ENCODE results near the gene SUPT5H.

SUPT5H gene

DNA sequence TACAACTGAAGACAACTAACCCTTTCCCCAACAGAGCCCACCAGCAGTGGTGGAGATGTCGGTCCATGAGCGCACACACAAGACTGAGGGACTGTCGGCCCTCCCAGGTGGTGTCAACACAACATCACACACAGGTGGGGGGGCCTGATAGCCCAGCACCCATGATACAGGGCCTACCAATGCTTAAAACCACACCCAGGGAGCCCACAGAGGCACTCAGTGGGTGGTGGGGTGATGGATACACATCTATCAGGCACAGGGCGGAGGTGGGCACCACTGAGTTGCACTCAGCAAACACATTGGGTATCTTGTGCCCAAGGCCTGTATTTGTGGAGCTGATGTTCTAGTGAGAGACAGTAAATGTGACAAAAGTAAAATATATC is 45.7 kb upstream of the SUPT5H start:
- Histone ChIP-seq H3F3A (ENCODE audit: insufficient read depth, low read length) (peaks cover 61% of the 10 kb centered on the region), H3K27ac (ENCODE audit: low read length) (no peak overlapping the region; the same call in 1 of the 2 replicates), H3K9me3 (replicated peaks; ENCODE audit: insufficient read depth, low read length) (no peaks in the 10 kb centered on the region), H3K79me2 (ENCODE audit: low read length) (peaks cover 14% of the 10 kb centered on the region; the same call in 1 of the 2 replicates), H3K4me1 (ENCODE audit: low read length) (peaks cover 47% of the 10 kb centered on the region), H3K9me2 (replicated peaks; ENCODE audit: insufficient read depth, low read length) (no peaks in the 10 kb centered on the region), H3K4me2 (ENCODE audit: low read depth, low read length) (no peak overlapping the region), H3K27me3 (replicated peaks; ENCODE audit: insufficient read depth, low read length) (no peaks in the 10 kb centered on the region), H2AFZ (ENCODE audit: low read length) (no peak overlapping the region), H3K36me3 (replicated peaks; ENCODE audit: insufficient read depth, low read length) (no peaks in the 10 kb centered on the region), H3K4me3 (ENCODE audit: low read length) (no peak overlapping the region), H4K20me1 (ENCODE audit: insufficient read depth, low read length) (no peaks in the 10 kb centered on the region), H3K9ac (ENCODE audit: low read length) (no peak overlapping the region)
- no peak for DNase-seq
- TF ChIP-seq, protein P1, sequence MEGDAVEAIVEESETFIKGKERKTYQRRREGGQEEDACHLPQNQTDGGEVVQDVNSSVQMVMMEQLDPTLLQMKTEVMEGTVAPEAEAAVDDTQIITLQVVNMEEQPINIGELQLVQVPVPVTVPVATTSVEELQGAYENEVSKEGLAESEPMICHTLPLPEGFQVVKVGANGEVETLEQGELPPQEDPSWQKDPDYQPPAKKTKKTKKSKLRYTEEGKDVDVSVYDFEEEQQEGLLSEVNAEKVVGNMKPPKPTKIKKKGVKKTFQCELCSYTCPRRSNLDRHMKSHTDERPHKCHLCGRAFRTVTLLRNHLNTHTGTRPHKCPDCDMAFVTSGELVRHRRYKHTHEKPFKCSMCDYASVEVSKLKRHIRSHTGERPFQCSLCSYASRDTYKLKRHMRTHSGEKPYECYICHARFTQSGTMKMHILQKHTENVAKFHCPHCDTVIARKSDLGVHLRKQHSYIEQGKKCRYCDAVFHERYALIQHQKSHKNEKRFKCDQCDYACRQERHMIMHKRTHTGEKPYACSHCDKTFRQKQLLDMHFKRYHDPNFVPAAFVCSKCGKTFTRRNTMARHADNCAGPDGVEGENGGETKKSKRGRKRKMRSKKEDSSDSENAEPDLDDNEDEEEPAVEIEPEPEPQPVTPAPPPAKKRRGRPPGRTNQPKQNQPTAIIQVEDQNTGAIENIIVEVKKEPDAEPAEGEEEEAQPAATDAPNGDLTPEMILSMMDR (IDR thresholded peaks at IDR 0.05; ENCODE audit: low read length), result no peak
- TF ChIP-seq EZH2 (optimal IDR thresholded peaks at IDR 0.05; ENCODE audit: low read depth, low read length), result no peak

DNA sequence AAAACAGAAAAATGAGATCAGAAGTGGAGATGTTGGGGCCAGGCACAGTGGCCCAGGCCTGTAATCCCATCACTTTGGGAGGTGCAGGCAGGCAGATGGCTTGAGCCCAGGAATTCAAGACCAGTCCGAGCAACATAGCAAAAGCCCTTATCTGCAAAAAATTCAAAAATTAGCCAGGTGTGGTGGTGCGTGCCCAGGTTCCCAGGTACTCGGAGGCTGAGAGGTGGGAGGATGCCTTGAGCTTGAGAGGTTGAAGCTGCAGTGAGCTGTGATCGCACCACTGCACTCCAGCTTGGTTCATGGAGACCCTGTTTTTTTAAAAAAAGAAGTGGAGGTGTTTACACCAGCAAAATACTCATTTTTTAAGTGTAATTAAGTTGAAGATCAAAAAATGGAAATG is 45.3 kb upstream of the SUPT5H start:
- no peak overlapping the region for H3K4me2 ChIP-seq (ENCODE audit: low read depth, low read length)
- no peaks in the 10 kb centered on the region for H3K27me3 ChIP-seq (replicated peaks; ENCODE audit: insufficient read depth, low read length)
- no peak overlapping the region for H3K4me3 ChIP-seq (ENCODE audit: low read length)
- H3K4me1 ChIP-seq (ENCODE audit: low read length), result peaks cover 49% of the 10 kb centered on the region
- TF ChIP-seq, protein P1 (IDR thresholded peaks at IDR 0.05; ENCODE audit: low read length), result no peak
- TF ChIP-seq EZH2 (optimal IDR thresholded peaks at IDR 0.05; ENCODE audit: low read depth, low read length) (no peak), EZH2phosphoT487 (IDR thresholded peaks at IDR 0.05; ENCODE audit: low read length) (no peak)
- H3F3A ChIP-seq (ENCODE audit: insufficient read depth, low read length), result peaks cover 65% of the 10 kb centered on the region
- no peaks in the 10 kb centered on the region for H3K36me3 ChIP-seq (replicated peaks; ENCODE audit: insufficient read depth, low read length)
- H3K79me2 ChIP-seq (ENCODE audit: low read length), result peaks cover 11% of the 10 kb centered on the region; the same call in 1 of the 2 replicates
- H3K9me3 ChIP-seq (replicated peaks; ENCODE audit: insufficient read depth, low read length), result no peaks in the 10 kb centered on the region
- no peak overlapping the region for H3K9ac ChIP-seq (ENCODE audit: low read length)
- H3K27ac ChIP-seq (ENCODE audit: low read length), result no peak overlapping the region; the same call in 1 of the 2 replicates
- H3K9me2 ChIP-seq (replicated peaks; ENCODE audit: insufficient read depth, low read length), result no peaks in the 10 kb centered on the region
- no peak for DNase-seq
- no peak overlapping the region for H2AFZ ChIP-seq (ENCODE audit: low read length)
- H4K20me1 ChIP-seq (ENCODE audit: insufficient read depth, low read length), result no peaks in the 10 kb centered on the region

DNA sequence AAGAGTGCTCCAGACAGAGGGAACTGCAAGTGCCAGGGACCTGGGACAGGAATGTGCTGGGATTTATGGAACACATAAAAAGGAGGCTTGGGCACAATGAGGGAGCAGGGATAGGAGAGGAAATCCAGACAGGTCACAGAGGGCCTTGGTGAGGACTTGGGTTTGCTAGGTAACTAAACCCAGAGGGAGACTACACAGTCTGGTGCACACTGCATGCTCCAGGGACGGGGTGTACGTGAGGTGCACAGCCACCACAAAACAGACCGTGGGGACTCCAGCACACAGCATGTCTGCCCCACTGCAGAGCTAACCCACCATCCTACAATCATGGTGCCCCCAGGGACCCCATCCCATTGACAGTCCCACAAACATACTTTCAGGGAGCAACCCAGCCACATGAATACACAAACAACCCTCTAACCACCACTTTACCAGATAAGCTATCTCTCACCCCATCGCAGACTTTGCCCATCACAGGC is 44.3 kb upstream of the SUPT5H start:
- peaks cover 76% of the 10 kb centered on the region for H3F3A ChIP-seq (ENCODE audit: insufficient read depth, low read length)
- no peaks in the 10 kb centered on the region for H3K9me3 ChIP-seq (replicated peaks; ENCODE audit: insufficient read depth, low read length)
- peak overlapping the region; percentile 100 for H3K9ac ChIP-seq (ENCODE audit: low read length)
- H3K4me1 ChIP-seq (ENCODE audit: low read length), result peaks cover 54% of the 10 kb centered on the region
- H3K9me2 ChIP-seq (replicated peaks; ENCODE audit: insufficient read depth, low read length), result no peaks in the 10 kb centered on the region
- H3K27ac ChIP-seq (ENCODE audit: low read length), result peak overlapping the region; percentile 100
- H3K4me3 ChIP-seq (ENCODE audit: low read length), result no peak overlapping the region
- TF ChIP-seq EZH2 (optimal IDR thresholded peaks at IDR 0.05; ENCODE audit: low read depth, low read length) (no peak), EZH2phosphoT487 (IDR thresholded peaks at IDR 0.05; ENCODE audit: low read length) (no peak)
- TF ChIP-seq, protein P1 (IDR thresholded peaks at IDR 0.05; ENCODE audit: low read length), result no peak
- 0 out of 2 replicates have a peak, but pooled peaks cover 8% of the 10 kb centered on the region for H3K79me2 ChIP-seq (ENCODE audit: low read length)
- H4K20me1 ChIP-seq (ENCODE audit: insufficient read depth, low read length), result no peaks in the 10 kb centered on the region
- H3K36me3 ChIP-seq (replicated peaks; ENCODE audit: insufficient read depth, low read length), result no peaks in the 10 kb centered on the region
- H3K27me3 ChIP-seq (replicated peaks; ENCODE audit: insufficient read depth, low read length), result no peaks in the 10 kb centered on the region
- H2AFZ ChIP-seq (ENCODE audit: low read length), result peak overlapping the region; percentile 49; the same call in 1 of the 2 replicates
- H3K4me2 ChIP-seq (ENCODE audit: low read depth, low read length), result peak overlapping the region; percentile 94
- no peak for DNase-seq
